CMK (cell line): Measurements from ENCODE around the gene TRIM71.
"Not testable (repeated sequence)": the region's sequence is repeated elsewhere in the genome, so short reads cannot be mapped to it uniquely, and the experiment has no call there.

Experiments
- DNase-seq: peaks from one replicate; pipeline ENCODE4 v3.0.0-alpha.2; 2010; ENCODE audit warnings: low read depth

TRIM71 gene

DNA sequence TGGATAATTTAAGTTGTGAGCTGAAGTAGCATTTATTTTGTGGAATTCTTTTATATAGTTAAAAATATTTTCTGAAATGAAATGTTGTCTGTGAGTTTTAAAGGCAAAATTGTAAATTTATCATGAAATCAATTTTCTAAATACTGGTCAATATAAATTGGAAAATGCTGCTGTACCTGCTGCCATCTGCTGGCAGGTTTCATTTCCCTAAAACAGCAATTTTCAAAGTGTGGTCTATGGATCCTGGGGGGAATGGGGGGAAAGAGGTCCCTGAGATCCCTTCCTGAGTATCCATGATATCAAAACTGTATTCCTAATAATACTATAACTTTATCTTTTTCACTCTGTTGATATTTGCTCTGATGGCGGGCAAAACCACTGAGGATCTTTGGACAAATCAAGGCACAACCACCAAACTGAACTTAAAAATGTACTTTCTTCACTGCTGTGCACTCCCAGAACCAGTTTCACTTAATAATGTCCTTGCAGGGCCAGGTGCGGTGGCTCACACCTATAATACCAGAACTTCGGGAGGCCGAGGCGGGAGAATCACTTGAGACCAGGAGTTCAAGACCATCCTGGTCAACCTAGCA, 116.4 kb downstream of the TRIM71 start:
- no peak for DNase-seq

DNA sequence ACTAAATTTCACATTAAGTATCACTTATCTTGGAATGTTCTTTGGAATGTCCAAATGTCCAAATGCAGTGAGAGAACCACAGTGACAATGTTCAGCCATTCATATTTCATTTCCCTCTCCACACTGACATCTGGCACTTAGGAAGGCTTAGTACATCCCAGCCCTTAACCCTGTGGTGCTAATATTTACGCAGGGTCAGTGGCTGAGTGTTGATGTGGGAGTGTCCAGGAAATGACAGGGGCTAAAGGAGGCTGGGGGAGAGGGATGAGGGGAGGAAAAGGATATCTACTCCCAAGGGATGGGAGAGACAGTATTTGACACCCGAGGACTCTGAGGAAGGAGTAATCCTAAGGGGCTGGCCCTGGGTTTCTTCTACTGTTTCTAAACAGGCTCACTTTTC, 119.5 kb downstream of the TRIM71 start:
- no peak for DNase-seq

DNA sequence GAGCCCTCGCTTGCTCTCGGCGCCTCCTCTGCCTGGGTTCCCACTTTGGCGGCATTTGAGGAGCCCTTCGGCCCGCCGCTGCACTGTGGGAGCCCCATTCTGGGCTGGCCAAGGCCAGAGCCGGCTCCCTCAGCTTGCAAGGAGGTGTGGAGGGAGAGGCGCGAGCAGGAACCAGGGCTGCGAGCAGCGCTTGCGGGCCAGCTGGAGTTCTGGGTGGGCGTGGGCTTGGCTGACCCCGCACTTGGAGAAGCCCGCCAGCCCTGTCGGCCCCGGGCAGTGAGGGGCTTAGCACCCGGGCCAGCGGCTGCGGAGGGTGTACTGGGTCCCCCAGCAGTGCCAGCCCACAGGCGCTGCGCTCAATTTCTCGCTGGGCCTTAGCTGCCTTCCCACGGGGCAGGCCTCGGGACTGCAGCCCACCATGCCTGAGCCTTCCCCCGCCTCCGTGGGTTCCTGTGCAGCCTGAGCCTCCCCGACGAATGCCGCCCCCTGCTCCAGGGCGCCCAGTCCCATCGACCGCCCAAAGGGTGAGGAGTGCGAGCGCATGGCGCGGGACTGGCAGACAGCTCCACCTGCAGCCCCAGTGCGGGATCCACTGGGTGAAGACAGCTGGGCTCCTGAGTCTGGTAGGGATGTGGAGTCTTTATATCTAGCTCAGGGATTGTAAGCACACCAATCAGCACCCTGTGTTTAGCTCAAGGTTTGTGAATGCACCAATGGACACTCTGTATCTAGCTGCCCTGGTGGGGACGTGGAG, 121.9 kb downstream of the TRIM71 start:
- DNase-seq: not testable (repeated sequence)

DNA sequence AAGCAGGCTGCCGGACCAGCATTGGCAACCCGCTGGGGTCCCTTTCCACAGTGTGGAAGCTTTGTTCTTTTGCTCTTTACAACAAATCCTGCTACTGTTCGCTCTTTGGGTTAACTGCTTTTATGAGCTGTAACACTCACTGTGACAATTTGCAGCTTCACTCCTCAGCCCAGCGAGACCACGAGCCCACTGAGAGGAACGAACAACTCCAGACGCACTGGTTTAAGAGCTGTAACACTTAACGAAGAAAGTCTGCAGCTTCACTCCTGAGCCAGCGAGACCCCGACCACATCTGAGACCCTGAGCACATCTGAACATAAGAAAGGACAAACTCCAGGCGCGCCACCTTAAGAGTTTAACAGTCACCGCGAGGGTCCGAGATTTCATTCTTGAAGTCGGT, 122.9 kb downstream of the TRIM71 start:
- no peak for DNase-seq

DNA sequence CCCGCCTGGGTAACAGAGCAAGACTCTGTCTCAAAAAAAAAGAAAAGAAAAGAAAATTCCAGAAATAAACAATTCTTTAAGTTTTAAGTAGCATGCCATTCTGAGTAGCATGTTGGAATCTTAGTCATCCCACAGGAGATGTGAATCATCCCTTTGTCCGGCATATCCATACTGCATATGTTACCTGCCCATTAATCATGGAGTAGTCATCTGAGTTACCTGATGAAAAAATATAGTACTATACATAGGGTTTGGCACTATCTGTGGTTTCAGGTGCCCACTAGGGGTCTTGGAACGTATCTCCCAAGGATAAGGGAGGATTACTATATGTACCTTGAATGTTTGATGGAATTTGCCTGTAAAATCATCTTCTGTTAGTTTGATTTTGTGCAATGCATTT, 127.3 kb downstream of the TRIM71 start:
- no peak for DNase-seq

DNA sequence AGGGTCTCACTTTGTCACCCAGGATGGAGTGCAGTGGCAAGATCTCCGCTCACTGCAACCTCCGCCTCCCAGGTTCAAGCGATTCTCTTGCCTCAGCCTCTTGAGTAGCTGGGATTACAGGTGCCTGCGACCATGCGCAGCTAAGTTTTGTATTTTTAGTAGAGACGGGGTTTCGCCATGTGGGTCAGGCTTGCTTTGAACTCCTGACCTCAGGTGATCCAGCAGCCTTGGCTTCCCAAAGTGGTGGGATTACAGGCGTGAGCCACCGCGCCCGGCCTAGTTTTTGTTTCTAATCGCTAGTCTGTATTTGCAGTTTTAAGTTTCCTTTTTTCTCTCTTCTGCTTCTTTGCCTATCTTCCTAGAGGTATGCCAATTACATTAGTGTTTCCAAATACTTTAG, 127.8 kb downstream of the TRIM71 start:
- not testable (repeated sequence) for DNase-seq

DNA sequence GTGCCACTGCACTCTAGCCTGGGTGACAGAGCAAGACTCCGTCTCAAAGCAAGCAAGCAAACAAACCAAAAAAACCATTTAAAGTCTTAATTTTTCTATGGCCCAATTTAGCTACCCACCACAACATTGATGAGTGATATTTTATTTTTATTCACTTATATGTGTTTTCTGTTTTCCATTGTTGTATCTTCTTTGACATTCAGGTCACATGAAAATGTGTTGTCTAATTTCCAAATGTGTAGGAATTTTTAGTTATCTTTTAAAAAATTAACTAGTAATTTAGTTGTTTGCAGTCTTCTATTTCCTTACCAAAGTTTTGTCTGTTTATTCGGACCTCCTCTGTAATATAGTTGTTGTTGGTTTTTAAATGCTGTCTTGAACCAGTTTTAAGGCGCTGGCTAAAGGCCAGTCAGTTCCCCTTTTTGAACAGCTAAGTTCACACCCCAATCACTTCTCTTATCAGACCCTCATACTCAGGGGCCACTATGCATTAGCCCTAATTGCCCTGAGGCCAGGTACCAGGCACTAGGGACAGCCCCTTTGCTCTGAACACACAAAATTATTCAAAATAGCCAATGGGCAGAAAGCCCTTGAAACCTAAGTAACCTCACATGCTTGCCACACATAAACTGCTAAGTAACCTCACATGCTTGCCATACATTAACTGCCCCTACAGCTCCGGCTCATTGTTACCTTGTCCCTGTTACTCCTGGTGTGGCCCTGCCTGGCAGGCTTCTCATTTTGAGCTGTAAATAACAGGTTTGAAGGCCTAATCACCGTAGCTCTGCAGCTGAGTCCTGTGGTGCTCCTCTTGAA, 129.4 kb downstream of the TRIM71 start:
- DNase-seq: no peak
